GM19324 (cell line): Measurements from ENCODE around the gene BCL2L11.
"Not testable (repeated sequence)": the region's sequence is repeated elsewhere in the genome, so short reads cannot be mapped to it uniquely, and the experiment has no call there.

Experiments used
- ATAC-seq: cut with Tn5 transposase; IDR thresholded peaks from one replicate; pipeline ENCODE4 v1.9.1; 2021; ENCODE audit warnings: mild to moderate bottlenecking, moderate library complexity; ENCODE audit not compliant: unreplicated experiment, low FRiP score

The BCL2L11 gene, protein sequence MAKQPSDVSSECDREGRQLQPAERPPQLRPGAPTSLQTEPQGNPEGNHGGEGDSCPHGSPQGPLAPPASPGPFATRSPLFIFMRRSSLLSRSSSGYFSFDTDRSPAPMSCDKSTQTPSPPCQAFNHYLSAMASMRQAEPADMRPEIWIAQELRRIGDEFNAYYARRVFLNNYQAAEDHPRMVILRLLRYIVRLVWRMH

GRCh38 chr2:111120253-111121027 is at the start of gene BCL2L11:
BCL2L11 (plus strand) TSS chr2:111120914; CDS start chr2:111123746, 2,832 bp downstream.
- ATAC-seq = peak; percentile 71

- no peak for ATAC-seq
Measured at GRCh38 chr2:111071600-111072171, 49.0 kb upstream of the BCL2L11 start.

DNA sequence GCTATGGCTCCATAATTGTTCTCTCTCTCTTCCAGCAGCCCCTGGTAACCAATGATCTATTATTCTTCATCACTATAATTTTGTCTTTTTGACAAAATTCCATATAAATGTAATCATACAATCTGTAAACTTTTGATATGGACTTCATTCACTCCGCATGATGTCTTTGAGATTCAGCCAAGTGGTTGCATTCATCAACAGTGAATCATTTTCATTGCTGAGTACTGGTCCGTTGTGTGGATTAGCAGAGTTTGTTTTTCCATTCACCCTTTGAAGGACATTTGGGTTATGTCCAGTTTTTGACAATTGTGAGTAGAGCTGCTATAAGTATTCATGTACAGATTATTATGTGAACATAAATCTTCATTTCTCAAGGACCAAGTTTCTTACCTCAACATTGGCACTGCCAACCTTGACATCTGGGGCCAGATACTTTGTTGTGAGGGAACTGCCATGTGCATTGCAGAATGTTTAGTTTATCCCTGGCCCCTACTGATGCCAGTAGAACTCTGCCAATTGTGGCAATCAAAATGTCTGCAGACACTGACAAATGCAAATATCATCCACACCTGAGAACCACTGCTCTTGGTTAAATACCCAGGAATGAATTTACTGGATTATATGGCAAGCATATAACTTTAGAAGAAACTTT is 48.4 kb upstream of the BCL2L11 start:
- ATAC-seq = no peak

DNA sequence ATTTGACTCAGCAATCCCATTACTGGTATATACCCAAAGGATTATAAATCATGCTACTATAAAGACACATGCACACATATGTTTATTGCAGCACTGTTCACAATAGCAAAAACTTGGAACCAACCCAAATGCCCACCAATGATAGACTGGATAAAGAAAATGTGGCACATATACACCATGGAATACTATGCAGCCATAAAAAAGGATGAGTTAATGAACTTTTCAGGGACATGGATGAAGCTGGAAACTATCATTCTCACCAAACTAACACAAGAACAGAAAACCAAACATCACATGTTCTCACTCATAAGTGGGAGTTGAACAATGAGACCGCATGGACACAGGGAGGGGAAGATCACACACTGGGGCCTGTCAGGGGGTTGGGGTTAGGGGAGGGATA is 38.1 kb upstream of the BCL2L11 start:
- ATAC-seq = not testable (repeated sequence)

- ATAC-seq = no peak
Measured at GRCh38 chr2:111091811-111092211, 28.9 kb upstream of the BCL2L11 start.

GRCh38 chr2:111094691-111095090 is 26.0 kb upstream of the BCL2L11 start:
- no peak for ATAC-seq

DNA sequence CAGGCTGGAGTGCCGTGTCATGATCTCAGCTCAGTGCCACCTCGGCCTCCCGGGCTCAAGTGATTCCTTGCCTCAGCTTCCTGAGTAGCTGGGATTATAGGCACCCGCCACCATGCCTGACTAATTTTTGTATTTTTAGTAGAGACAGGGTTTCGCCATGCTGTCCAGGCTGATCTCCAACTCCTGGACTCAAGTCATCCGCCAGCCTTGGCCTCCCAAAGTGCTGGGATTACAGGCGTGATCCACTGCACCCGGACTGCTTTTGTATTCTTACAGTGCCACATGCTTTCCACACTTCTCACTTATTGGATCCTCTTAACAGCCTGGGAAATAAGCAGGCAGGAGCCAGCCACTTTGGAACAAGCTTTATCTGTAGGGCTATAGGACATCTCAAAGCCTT is 25.3 kb upstream of the BCL2L11 start:
- ATAC-seq = no peak

DNA sequence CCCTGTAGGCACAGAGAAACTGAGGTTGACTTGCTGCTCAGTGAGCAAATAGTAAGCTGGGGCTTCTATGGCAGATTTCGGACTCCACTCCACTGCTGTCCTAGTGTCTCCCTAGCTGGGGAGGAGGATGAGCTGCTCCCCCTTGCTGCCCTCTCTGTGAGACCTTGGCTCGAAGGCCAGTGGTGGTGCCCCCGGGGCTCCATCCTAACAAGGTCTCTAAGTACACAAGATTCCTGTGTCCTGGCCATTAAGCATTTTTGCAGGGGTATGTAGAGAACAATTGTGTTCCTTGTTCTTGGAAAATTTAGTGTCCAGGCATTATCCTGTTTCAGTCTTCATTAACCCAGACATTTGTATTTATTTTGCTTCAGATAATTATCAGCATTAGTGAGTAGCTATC is 21.3 kb upstream of the BCL2L11 start:
- no peak for ATAC-seq

DNA sequence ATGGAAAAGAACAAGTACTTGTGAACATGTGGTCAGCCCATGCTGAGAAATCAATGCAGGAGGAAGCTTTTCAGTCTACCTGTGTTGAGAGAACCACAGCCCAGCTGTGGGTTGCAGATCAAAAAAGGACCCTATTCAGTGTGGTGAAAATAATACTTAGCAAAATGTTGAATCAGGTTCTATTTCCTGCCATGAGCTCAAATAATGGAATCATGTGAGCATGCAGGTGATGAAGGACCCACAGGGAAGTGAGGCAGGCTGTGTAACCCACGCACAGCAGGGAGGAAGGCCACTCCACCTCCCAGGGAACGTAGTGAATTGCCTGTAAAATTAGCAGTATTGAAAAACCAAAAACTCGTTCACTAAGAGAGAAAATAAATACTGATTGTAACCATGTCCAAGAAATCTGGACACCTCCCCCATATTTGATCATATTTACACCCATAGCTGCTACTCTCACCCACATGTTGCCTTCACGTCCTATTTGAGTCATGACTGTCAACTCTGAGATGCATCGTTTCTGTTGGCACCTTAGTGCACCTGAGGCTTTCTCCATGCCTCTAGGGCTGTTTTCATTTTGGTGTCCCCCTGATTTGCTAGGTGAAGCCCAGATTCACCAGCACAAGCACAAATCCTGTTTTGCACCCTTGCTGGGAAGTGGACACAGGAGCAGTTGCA is 20.5 kb upstream of the BCL2L11 start:
- ATAC-seq = peak; percentile 20

- ATAC-seq = peak; percentile 71
Measured at GRCh38 chr2:111100765-111101162, 19.9 kb upstream of the BCL2L11 start.

- no peak for ATAC-seq
Measured at GRCh38 chr2:111101592-111101991, 19.1 kb upstream of the BCL2L11 start.

- ATAC-seq = no peak
Measured at GRCh38 chr2:111102216-111102615, 18.5 kb upstream of the BCL2L11 start.

- no peak for ATAC-seq
Measured at GRCh38 chr2:111105926-111106325, 14.8 kb upstream of the BCL2L11 start.

GRCh38 chr2:111106706-111107105 is 14.0 kb upstream of the BCL2L11 start:
- ATAC-seq = no peak

DNA sequence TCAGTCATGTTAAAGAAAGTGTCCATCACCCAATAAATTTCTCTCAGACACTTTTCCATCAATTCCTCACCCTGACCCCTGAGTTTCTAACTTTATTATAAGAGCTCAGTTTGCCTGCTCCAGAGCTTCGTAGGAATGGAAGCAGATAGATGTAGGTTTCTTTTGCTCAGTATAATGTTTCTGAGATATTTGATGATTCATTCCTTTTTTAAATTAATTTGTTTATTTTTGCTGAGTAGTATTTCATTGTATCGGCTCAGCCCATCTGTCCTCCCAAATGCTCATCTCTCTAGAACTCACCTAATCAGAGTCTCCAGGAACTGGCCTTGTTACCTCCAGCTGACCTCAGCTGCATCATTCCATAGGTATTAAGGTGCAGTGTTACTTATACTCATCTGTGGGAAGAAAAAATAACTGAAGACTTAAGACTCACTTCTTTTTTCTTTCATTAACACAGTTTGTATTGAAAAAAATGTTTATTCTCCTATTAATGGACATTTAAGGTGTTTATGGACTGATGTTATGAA is 11.9 kb upstream of the BCL2L11 start:
- ATAC-seq = no peak

- ATAC-seq = no peak
Measured at GRCh38 chr2:111111101-111111755, 9.5 kb upstream of the BCL2L11 start.

GRCh38 chr2:111113838-111114237 is 6.9 kb upstream of the BCL2L11 start:
- no peak for ATAC-seq

DNA sequence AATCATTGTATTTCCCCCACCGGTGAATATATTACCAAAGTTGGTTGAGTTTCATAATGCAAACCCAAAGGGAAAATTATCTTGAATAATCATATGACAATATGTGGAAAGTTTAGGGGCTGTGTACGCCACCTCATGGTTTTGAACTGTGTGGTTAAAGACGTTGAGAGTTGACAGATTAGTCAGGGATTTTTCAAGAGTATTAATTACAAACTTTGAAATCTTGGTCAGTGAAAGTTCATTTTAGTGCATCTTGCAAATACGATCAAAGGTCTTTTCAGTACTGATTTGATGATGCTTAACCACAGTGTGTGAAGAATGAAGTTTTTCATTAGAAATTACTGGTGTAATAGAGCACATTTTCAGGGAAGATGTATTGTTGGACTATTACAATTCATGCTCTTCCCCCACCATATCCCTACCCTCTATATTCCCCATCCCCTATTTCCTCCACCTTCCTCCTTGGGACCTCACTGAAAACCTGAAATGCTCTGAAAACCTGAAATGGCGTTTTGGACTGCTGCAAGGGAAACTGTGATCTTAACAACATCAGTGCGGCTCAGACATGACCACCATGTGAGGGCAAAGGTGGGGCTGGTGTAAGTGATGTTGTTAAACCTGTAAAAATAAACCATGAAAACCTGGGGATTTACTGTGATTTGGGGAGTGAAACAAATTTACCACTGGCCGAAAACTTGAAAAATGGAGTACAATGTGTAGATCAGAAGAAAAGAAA is 4.5 kb upstream of the BCL2L11 start:
- ATAC-seq = no peak

DNA sequence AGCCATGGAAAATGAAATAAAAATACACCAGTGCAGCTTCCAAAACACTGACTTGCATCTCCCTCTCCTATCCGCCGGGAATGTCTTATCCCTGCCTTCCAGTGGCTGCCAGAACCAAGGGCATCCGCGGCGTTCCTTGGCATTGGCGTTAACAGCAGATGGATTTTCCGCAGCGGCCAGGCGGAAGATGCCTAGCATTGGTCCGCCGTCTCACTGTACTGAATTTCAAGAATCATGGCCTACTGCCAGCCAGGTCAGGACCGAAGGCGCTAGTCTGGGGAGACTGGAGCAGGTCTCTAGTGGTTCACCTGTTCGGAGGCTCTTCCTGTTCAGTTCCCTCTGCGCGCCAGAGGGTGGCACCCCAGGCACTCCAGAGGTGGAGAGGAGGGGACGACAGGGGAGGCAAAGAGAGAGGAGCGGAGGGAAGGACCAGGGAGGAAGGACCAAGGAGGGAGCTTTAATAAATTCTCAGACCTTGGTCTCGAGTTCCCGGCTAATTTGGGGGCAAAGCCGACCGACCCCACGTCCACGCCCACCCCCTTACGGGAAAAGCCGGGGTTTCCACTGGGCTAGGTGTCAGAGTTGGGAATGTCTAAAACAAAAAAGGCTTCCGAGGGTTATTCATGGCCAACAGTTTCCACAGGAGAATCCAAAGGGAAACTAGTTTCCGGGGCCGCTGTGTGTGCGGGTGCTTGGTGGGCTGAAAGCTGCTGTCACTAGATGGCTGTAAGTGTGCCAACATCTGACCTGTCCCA is 3.7 kb upstream of the BCL2L11 start:
- no peak for ATAC-seq
